Spinal cord (tissue), 10 donors: Measurements from ENCODE around the gene DBNL. TPM values are rescaled to one million over a fixed set of nuclear protein-coding genes. Genes with fewer than 3 reads are reported as not detected.

Experiments
- DNase-seq, 6 donors: peaks; one replicate each; pipeline versions ENCODE4 v3.0.0 to v3.0.0-alpha.2; 2013 to 2015; ENCODE audit warnings: low spot score in 6 of 6, low read depth in 4 of 6
- H3K27ac ChIP-seq: one replicate; pipeline ENCODE4 v1.5.1; 2013; ENCODE audit warnings: low read depth, low read length, control low read depth
- H3K27me3 ChIP-seq: one replicate; pipeline ENCODE4 v1.6.1; 2013; ENCODE audit warnings: low read length; ENCODE audit not compliant: control insufficient read depth, insufficient read depth
- H3K36me3 ChIP-seq: one replicate; pipeline ENCODE4 v1.6.1; 2013; ENCODE audit warnings: low read length; ENCODE audit not compliant: control insufficient read depth, insufficient read depth
- H3K4me1 ChIP-seq: one replicate; pipeline ENCODE4 v1.6.1; 2013; ENCODE audit warnings: low read length; ENCODE audit not compliant: control insufficient read depth, insufficient read depth
- H3K4me3 ChIP-seq: one replicate; pipeline ENCODE4 v1.5.1; 2013; ENCODE audit warnings: low read depth, low read length, control low read depth
- H3K9me3 ChIP-seq: one replicate; pipeline ENCODE4 v1.6.1; 2013; ENCODE audit warnings: low read length; ENCODE audit not compliant: control insufficient read depth, insufficient read depth
- WGBS: methylation state at CpG from one replicate; pipeline ENCODE4 v1.1.5; 2013; ENCODE audit warnings: missing lambda C conversion rate; ENCODE audit not compliant: insufficient coverage; 5-methylcytosine and 5-hydroxymethylcytosine counted together
- polyA plus RNA-seq, 2 donors: library from polyadenylated mRNA; unstranded; fragments of 120-200 nt; gene quantifications; one replicate each; pipeline ENCODE4 v1.2.1, GENCODE V29; 2013; ENCODE audit not compliant: insufficient read length in 2 of 2
- total RNA-seq, 2 donors: library from RNA; depleted of rRNA in 1 of 2; stranded (reverse); fragments of 120-200 nt in 1 of 2; fragments of >200 nt in 1 of 2; gene quantifications; one replicate each; pipeline versions ENCODE4 v1.2.3 to v1.2.4, GENCODE V29; 2013 to 2014
- donor health status: healthy.

The DBNL gene
- total and polyA plus RNA-seq, 4 donors, result 46.5 to 93.2 (median 87.6) TPM

- Histone ChIP-seq H3K36me3 (peaks cover 69% of the 10 kb centered on the region), H3K4me1 (peaks cover 23% of the 10 kb centered on the region), H3K4me3 (no peak overlapping the region), H3K27me3 (no peaks in the 10 kb centered on the region), H3K9me3 (no peaks in the 10 kb centered on the region), H3K27ac (no peak overlapping the region)
- DNase-seq, result no peak
- WGBS, result 87% methylated on average over 9 of the region's 13 CpGs
Measured at GRCh38 chr7:44074349-44074695, 29.8 kb downstream of the DBNL start.

GRCh38 chr7:44075296-44076075, 31.0 kb downstream of the DBNL start:
- Histone ChIP-seq H3K27me3 (no peaks in the 10 kb centered on the region), H3K9me3 (no peaks in the 10 kb centered on the region), H3K4me3 (no peak overlapping the region), H3K36me3 (peaks cover 80% of the 10 kb centered on the region), H3K27ac (no peak overlapping the region), H3K4me1 (peaks cover 24% of the 10 kb centered on the region)
- no peak for DNase-seq
- 89% methylated on average over 15 of the region's 17 CpGs for WGBS

- Histone ChIP-seq H3K27ac (no peak overlapping the region), H3K4me1 (peaks cover 28% of the 10 kb centered on the region), H3K36me3 (peaks cover 85% of the 10 kb centered on the region), H3K9me3 (no peaks in the 10 kb centered on the region), H3K4me3 (no peak overlapping the region), H3K27me3 (no peaks in the 10 kb centered on the region)
- DNase-seq, result no peak
- 95% methylated on average over 19 of the region's 20 CpGs for WGBS
Measured at GRCh38 chr7:44076101-44076895, 31.8 kb downstream of the DBNL start.

- Histone ChIP-seq H3K4me3 (no peak overlapping the region), H3K27ac (no peak overlapping the region), H3K9me3 (no peaks in the 10 kb centered on the region), H3K27me3 (no peaks in the 10 kb centered on the region), H3K36me3 (peaks cover 85% of the 10 kb centered on the region), H3K4me1 (peaks cover 36% of the 10 kb centered on the region)
- WGBS, result 90% methylated on average over 9 of the region's 9 CpGs
- DNase-seq, result no peak
Measured at GRCh38 chr7:44077061-44077460, 32.6 kb downstream of the DBNL start.

GRCh38 chr7:44077681-44078091, 33.2 kb downstream of the DBNL start:
- DNase-seq, result no peak
- Histone ChIP-seq H3K27me3 (no peaks in the 10 kb centered on the region), H3K36me3 (peaks cover 81% of the 10 kb centered on the region), H3K9me3 (no peaks in the 10 kb centered on the region), H3K4me3 (no peak overlapping the region), H3K4me1 (peaks cover 30% of the 10 kb centered on the region), H3K27ac (no peak overlapping the region)
- WGBS, result 87% methylated on average over 5 of the region's 5 CpGs

- Histone ChIP-seq H3K27me3 (no peaks in the 10 kb centered on the region), H3K9me3 (no peaks in the 10 kb centered on the region), H3K36me3 (peaks cover 72% of the 10 kb centered on the region), H3K4me1 (peaks cover 23% of the 10 kb centered on the region), H3K4me3 (no peak overlapping the region), H3K27ac (no peak overlapping the region)
- DNase-seq, result no peak
- 100% methylated on average over 3 of the region's 8 CpGs for WGBS
Measured at GRCh38 chr7:44078521-44078920, 34.0 kb downstream of the DBNL start.

- H3K36me3 ChIP-seq, result peaks cover 63% of the 10 kb centered on the region
- DNase-seq, result no peak
Measured at GRCh38 chr7:44079331-44080021, 35.0 kb downstream of the DBNL start.

GRCh38 chr7:44080118-44080517, 35.6 kb downstream of the DBNL start:
- Histone ChIP-seq H3K27me3 (no peaks in the 10 kb centered on the region), H3K27ac (no peak overlapping the region), H3K4me3 (no peak overlapping the region), H3K4me1 (peaks cover 22% of the 10 kb centered on the region), H3K9me3 (no peaks in the 10 kb centered on the region), H3K36me3 (peaks cover 58% of the 10 kb centered on the region)
- 100% methylated on average over 4 of the region's 5 CpGs for WGBS
- no peak for DNase-seq

More at GRCh38 chr7:44079331-44080021, 35.0 kb downstream of the DBNL start:
- H3K27ac ChIP-seq, result no peak overlapping the region
- WGBS, result 94% methylated on average over 8 of the region's 11 CpGs
- H3K9me3 ChIP-seq, result no peaks in the 10 kb centered on the region
- H3K4me3 ChIP-seq, result no peak overlapping the region
- H3K27me3 ChIP-seq, result no peaks in the 10 kb centered on the region
- H3K4me1 ChIP-seq, result peaks cover 22% of the 10 kb centered on the region

- no peak for DNase-seq
- H3K4me1 ChIP-seq, result peaks cover 22% of the 10 kb centered on the region
- H3K27ac ChIP-seq, result no peak overlapping the region
- no peaks in the 10 kb centered on the region for H3K27me3 ChIP-seq
- peaks cover 52% of the 10 kb centered on the region for H3K36me3 ChIP-seq
- no peak overlapping the region for H3K4me3 ChIP-seq
- 76% methylated on average over 6 of the region's 11 CpGs for WGBS
- H3K9me3 ChIP-seq, result no peaks in the 10 kb centered on the region
Measured at GRCh38 chr7:44080686-44081265, 36.3 kb downstream of the DBNL start.
